Left forelimb (tissue), 1 donor: ENCODE measurements around the gene C1QL4.
A peak's percentile ranks its signal among the peaks of the same experiment; 100 is the strongest.
"Not testable (repeated sequence)": the region's sequence is repeated elsewhere in the genome, so short reads cannot be mapped to it uniquely, and the experiment has no call there.

Experiments used
- DNase-seq: peaks from one replicate; pipeline ENCODE4 v3.0.0-alpha.2; 2018; ENCODE audit warnings: low spot score

C1QL4 gene

DNA sequence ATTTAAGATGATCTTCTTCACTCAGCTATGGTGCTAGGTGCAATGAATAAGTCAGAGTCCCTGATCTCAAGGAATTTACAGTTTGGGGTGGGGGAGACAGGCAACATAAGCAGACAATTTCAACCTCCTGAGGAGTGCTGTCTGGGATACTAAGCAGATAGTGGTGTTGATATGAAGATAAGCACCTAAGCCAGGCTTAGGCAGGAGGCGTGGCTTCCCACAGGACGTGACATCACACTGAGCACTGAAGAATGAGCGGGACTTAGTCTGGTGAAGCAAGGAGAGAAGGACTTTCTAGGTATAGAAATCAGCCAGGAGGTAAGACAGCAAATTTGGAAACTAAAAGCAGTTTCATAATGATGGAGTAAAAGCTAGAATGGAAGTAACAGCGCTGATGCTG lies 35.2 kb downstream of the C1QL4 start:
- DNase-seq = no peak

DNA sequence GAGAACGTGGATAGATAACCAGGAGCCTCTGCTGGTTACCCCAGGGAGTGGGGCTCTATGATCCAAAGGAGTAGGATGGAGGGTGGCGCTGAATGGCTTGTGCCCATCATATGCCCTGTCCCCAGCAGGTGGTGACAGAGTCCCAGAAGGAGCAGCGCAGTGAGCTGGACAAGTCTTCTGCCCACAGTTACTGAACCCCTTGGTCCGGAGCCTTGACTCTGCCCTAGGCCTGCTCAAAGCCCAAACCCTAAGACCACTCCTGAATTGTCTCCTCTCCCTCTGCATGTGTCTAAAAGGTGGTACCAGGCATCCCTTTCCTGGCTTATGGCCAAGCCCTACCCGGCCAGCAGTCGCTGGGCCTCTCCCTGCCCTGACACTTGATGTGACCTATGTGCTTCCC lies 38.8 kb downstream of the C1QL4 start:
- DNase-seq = no peak

DNA sequence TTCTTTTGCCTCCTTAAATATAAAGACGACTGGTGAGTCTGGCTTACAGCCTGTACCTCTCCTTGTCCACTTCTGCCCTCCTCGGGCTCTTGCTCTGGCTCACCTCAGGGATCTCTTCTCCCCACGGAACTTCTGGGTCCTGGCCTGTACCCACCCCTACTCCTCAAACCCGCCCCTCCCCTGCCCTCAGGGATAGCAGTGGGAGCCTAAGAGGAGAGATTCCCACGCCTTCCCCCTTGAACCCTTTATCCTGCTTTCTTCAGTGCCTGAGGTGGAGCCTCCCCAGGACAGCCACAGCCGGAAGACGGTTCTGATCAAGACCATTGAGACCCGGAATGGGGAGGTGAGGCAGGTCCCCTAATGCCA lies 39.3 kb downstream of the C1QL4 start:
- DNase-seq = no peak

DNA sequence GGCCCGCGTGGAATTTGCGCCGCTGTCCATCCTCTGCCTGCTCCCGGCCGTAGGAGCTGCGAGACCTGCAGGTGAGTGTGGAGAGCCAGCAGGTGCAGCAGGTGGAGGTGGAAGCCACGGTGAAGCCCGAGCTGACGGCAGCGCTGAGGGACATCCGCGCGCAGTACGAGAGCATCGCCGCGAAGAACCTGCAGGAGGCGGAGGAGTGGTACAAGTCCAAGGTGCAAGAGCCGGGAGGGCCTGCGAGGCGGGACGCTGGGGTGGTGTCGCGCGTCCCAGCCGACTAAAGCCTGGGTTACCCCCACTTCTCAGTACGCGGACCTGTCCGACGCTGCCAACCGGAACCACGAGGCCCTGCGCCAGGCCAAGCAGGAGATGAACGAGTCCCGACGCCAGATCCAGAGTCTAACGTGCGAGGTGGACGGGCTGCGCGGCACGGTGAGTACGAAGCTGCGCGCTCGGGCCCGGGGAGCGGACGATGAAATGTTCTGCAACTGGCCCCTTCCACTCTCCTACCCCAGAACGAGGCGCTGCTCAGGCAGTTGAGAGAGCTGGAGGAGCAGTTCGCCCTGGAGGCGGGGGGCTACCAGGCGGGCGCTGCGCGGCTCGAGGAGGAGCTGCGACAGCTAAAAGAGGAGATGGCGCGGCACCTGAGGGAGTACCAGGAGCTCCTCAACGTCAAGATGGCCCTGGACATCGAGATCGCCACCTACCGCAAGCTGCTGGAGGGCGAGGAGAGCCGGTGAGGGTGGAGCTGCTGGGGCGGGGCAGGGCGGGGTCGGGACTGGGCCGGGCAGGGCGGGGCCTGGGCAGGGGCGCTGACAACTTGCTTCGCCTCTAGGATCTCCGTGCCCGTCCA lies 39.9 kb downstream of the C1QL4 start:
- no peak for DNase-seq

DNA sequence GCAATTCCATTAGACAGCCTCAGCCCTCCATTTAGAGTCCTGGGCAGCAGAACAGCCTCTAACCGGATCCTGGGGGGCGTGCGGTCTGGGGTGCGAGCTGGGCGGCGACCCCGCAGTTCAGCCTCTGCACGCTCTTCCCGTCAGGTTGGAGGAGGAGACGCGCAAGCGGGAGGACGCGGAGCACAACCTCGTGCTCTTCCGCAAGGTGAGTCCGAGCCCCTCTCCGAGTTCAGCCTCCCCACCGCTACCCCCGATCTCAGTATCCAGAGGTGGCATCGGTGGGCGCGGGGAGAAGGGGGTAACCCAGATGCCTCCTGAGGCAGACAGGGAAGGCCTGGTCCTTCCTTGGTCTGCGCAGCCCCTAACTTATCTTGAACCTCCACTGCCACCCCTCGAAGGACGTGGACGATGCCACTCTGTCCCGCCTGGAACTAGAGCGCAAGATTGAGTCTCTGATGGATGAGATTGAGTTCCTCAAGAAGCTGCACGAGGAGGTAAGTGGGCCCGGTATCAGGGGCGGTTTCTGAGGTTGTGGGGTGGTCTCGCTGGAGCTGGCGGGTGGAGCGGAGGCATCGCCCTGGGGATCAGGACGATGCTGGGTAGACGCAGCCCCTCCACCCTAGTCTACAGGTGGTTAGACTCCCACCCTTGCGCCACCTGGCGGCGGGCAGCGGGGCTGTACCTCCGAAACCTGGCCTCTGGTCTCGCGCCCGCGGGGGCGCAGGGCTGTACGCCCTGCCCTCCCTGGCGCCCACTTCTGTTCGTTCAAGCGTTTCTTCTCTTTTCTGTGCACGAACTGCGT lies 40.8 kb downstream of the C1QL4 start:
- DNase-seq = no peak

DNA sequence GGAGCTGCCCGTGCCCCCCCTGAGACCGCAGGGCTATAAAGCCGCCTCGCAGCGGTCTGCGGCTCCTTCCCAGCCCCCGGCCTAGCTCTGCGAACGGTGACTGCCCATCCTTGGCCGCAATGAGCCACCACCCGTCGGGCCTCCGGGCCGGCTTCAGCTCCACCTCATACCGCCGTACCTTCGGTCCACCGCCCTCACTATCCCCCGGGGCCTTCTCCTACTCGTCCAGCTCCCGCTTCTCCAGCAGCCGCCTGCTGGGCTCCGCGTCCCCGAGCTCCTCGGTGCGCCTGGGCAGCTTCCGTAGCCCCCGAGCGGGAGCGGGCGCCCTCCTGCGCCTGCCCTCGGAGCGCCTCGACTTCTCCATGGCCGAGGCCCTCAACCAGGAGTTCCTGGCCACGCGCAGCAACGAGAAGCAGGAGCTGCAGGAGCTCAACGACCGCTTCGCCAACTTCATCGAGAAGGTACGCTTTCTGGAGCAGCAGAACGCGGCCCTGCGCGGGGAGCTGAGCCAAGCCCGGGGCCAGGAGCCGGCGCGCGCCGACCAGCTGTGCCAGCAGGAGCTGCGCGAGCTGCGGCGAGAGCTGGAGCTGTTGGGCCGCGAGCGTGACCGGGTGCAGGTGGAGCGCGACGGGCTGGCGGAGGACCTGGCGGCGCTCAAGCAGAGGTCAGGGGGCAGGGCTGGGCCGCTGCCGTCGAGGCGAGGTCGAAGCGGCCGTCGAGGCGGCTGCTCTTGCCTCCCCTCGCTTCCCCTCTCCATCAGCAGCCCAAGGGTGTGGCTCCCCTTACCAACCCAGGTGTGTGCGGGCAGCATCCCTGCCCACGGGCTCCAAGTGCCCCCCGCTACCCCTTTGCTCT lies 41.7 kb downstream of the C1QL4 start, which contains the start of gene PRPH:
Gene PRPH, plus strand, starts transcription at position 66 of the 855 bp plus-strand sequence. Its CDS starts 54 bp downstream, at position 120.
- no peak for DNase-seq

DNA sequence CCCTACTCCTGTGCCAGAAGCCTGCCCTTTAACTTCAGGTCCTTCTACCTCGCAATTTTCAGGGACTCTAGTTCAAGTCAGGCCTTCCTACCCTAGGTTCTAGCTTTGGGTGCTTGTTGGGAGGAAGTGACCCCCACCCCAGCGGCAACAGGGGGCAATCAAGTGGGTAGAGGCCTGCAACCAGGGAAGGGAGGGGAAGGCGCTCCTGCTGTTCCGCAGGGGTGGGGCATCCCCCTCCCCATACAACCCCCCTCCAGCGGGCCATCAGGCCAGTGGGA lies 42.2 kb downstream of the C1QL4 start:
- DNase-seq = no peak

DNA sequence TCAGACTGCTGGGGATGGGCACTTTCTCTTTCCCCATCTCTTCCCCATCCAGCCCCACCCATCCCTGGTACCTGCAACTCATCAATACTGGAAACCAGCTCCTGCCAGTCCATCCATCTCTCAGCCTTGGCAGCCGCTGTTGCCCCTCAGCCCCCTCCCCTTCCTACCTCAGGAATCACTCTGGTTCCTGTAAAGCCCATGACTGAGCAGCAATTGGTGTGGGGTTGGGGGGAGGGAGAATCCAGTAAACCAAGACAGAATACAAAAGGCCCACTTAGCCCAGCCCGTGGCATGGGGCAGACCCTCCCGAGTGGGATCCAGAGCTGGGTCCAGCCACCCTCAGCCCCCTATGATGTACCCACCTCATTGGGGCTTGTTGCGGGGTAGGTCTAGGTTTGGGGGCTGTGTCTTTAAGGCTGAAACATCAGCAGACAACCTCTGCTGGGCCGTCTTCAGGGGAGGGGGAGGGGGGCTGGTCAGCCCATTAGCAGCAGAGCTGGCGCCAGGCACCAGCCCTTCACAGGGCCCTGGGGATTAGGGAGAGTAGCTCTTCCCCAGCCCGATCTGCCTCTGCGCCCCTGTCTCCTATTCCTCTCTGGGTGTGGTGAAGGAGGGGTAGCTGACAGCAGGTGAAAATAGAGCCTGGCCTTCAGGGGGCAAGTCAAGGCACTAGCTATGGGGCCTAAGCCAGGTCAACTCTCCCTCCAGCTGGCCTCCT lies 42.7 kb downstream of the C1QL4 start:
- no peak for DNase-seq

DNA sequence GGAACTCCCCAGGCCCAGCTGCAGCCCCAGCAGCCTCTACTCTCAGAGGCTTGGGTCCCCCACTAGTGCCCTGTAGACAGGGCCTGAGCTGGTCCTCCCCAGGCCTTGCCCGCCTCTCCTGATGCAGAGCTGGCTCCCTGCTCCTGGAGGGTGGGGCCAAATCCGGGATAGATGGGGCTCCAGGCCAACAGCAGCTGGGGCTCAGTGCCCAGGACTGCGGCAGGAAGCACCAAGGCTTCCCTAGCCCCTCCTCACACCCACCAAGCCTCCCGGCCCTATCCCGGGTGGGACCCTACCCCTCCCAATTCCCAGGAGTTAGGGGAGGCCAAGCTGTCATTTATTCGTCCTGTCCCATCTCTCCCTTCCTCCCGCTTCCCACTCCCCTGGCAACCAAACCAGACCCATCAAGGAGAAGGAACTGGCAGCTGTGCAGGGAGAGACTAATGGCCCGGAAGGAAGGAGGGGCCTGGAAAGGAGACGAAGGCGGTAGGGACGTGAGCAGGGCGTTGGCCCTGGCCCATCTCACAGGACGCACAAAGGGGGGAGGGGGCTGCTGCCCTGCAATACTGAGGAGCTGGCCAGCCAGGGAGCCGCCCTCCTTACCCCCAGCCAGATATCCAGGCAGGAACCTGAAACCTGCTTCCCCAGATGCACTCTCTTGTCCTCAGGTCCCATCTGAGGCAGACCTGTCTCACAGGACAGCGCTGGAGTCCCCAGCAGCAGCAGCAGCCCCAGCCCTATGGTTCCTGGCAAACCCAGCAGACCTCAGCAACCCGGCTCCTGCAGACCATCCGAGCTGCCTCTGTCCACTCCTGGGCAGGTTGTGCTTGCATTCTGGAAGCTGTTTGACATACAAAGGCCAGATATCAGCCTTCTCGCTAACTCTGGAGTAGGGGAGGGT lies 43.7 kb downstream of the C1QL4 start:
- DNase-seq = peak; percentile 71

DNA sequence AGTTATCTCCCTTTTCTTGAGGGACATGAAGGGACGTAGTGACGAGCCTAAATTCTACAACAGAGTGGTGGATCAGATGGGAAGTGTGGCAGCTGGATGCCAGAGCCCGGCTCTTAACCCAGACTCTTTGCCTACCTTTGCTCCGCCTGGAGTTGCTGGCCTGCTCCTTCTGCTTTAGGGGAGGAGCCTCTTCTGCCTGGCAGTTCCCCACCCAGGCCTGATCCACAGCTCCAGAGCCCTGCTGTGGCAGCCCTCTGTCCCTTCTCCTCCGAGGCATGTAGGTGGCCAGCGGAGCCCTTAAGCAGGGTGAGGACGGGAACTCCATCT lies 44.3 kb downstream of the C1QL4 start:
- DNase-seq = no peak

DNA sequence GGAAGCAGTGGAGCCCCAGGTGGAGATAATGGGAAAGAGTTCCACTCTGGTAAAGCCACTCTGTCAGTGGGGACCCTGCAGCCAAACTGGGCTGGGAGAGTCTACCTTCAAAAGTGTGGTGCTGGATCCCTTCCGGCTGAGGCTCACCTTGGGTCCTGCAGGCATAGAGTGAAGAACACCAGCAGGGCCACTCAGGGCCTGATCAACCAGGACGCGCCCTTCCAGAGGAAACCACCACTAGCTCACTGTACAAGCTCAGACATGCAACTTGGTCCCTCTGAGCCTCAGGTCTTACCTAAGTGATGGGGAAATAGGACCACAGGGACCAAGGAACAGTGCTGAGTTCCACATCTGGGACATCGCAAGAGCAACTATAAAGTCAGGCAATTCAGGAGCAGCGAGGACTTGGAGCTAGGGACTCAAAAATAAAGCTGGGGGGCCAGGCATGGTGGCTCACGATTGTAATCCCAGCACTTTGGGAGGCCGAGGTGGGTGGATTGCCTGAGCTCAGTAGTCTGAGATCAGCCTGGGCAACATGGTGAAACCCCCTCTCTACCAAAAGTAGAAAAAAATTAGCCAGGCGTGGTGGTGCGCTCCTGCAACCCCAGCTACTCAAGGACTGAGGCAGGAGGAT lies 47.9 kb downstream of the C1QL4 start:
- no peak for DNase-seq

DNA sequence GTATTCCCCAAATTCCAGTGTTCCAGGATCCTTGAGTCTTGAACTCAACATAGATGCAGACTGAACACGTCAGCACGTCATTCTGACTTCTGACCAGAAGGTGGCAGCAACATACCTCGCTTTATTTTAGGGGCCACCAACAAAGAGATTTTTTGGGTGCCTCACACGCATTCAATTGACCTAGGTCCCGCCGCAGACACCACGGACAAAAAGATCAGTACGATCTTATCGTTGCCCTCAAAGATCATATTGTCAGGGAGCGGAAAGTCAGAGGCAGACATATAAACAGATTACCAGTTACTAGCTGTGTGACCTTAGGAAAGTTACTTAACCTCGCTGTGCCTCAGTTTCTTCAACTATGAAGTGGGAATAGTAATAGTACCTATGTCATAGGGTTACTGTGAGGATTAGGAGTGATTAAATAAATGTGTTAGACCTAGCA lies 48.6 kb downstream of the C1QL4 start:
- DNase-seq = no peak

DNA sequence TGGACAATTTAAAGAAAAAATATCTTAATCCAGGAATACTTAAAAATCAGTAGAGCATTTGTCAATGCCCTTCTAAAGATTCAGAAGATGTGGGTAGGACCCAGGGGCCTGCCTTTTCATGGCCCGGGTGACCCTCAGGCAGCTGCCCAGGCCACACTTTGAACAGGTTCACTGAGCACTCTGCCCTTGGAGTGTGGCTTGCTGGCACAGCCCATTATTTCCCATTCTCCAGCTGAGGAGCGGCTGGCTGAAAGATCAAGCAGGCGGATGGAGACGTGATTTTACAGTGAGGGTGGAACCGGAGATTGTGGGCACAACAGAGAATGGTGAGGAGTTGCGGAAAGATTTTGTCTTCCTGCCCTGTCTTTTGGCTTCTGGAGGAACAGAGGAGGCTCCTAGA lies 49.1 kb downstream of the C1QL4 start:
- DNase-seq = no peak

DNA sequence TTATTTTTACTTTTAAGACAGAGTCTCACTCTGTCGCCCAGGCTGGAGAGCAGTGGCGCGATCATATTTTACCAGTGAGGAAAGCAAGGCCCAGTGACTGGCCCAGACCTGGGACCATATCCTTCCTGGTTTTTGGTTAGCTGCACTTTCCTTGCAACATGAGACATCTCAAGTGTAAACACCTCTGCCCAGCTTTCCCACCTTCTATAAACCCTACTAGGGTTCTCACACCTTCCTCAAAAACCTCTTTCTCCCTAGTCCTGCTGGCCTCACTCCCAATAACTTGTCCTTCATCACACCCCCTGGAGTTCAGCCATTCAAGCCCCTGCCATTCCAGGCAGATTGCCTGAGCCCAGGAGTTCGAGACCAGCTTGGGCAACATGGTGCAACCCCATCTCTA lies 52.3 kb downstream of the C1QL4 start:
- no peak for DNase-seq

DNA sequence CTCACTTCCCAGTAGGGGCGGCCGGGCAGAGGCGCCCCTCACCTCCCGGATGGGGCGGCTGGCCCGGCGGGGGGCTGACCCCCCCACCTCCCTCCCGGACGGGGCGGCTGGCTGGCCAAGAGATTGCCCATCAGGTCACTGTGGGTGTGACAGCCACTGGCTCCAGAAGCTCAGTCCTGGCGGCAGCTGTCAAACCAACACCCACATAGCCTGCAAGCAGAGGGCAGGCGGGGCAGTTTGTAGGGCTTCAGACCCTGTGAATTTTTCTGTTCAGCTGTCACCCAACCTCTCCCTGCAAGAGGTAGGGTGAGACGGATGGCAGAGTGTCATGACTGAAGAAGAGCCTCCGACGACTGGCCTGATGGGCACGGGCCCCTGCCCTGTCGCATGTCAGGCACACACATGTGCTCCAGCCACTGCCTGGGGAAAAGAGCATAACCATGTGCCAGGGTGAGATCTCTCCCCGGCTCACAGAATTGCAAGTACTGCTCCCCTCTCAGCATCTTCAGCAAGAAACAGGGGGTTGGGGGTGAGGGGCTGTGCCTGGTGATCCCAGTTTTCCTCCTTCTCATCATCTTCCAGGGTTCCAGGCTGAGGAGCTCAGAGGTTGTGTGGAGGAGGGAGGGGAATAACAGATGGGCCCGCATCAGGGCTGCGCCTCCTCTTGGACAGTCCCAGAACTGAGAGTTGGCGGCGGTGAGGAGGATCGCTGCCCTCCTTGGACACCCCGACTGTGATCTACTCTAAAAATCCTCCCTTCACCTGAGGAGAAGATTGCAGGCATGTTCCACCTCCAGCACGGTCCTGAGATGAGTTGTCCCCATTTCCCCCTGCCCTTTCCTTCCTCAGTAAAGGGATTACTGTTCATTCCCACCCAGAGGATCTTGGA lies 53.2 kb downstream of the C1QL4 start:
- DNase-seq = no peak

DNA sequence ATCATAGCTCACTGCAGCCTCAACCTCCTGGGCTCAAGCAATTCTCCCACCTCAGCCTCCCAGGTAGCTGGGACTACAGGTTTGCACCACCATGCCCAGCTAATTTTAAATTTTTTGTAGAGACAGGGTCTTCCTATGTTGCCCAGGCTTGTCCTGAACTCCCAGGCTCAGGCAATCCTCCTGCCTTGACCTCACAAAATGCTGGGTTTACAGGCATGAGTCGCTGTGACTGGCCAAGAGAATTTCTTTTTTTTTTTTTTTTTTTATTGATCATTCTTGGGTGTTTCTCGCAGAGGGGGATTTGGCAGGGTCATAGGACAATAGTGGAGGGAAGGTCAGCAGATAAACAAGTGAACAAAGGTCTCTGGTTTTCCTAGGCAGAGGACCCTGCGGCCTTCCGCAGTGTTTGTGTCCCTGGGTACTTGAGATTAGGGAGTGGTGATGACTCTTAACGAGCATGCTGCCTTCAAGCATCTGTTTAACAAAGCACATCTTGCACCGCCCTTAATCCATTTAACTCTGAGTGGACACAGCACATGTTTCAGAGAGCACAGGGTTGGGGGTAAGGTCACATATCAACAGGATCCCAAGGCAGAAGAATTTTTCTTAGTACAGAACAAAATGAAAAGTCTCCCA lies 54.1 kb downstream of the C1QL4 start:
- DNase-seq = not testable (repeated sequence)
